Body of pancreas (tissue), 4 donors: ENCODE results near the gene KRTAP10-4.
"Not testable (repeated sequence)": the region's sequence is repeated elsewhere in the genome, so short reads cannot be mapped to it uniquely, and the experiment has no call there.

Source experiments
- POLR2A ChIP-seq, 3 donors: fragments of 450-650 bp; IDR thresholded peaks; one replicate each; pipeline ENCODE4 v1.6.1; 2016; ENCODE audit warnings: antibody characterized with exemption in 3 of 3, mild to moderate bottlenecking in 2 of 3
- TF ChIP-seq, protein P1 (sequence below), 7 experiments: fragments of 450-650 bp in 4 of 7; fragments of 200-600 bp in 3 of 7; sonication (generic) in 3 of 7; IDR thresholded peaks; one replicate each; pipeline ENCODE4 v1.5.1; 2016 to 2019; ENCODE audit warnings: antibody characterized with exemption in 7 of 7

DNA sequence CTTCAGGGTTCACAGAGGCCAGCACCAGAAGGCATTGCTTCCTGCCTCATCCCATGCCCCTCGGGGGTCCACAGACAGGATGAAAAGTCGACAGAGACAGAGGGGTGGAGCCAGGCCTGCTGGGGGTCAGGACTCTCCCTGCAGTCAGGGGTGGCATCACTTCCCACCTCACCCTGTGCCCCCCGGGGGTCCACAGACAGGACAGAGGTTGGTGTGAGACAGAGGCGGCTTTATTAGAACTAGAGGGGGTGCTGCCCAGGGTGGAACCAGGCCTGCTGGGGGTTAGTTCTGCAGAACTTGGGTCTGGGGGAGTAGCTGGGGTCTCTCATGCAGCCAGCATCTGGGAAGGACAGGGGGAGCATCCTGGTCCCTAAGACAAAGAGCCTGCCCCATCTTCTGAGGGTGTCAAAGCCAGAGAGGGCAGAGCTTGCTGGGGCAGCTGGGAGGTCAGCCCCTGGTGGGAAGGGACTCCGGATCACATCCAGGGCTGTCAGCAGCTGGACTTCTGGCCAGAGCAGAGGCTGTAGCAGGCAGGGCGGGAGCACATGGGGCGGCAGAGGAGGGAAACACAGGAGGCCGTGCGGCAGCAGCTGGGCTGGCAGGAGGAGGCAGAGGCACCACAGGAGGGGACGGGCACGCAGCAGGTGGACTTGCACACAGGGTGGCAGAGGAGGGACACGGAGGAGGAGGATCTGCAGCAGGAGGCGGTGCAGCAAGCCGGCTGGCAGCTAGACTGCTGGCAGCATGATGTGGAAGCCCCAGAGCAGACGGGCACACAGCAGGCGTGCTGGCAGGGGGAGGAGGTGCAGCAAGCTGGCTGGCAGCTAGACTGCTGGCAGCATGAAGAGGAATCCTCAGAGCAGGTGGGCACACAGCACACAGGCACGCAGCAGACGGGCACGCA lies 17.6 kb downstream of the KRTAP10-4 start:
- TF ChIP-seq, protein P1, sequence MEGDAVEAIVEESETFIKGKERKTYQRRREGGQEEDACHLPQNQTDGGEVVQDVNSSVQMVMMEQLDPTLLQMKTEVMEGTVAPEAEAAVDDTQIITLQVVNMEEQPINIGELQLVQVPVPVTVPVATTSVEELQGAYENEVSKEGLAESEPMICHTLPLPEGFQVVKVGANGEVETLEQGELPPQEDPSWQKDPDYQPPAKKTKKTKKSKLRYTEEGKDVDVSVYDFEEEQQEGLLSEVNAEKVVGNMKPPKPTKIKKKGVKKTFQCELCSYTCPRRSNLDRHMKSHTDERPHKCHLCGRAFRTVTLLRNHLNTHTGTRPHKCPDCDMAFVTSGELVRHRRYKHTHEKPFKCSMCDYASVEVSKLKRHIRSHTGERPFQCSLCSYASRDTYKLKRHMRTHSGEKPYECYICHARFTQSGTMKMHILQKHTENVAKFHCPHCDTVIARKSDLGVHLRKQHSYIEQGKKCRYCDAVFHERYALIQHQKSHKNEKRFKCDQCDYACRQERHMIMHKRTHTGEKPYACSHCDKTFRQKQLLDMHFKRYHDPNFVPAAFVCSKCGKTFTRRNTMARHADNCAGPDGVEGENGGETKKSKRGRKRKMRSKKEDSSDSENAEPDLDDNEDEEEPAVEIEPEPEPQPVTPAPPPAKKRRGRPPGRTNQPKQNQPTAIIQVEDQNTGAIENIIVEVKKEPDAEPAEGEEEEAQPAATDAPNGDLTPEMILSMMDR (IDR thresholded peaks at IDR 0.05): not testable (repeated sequence)
- not testable (repeated sequence) for TF ChIP-seq POLR2A (IDR thresholded peaks at IDR 0.05)
